Dedifferentiated amniotic fluid mesenchymal stem cell (primary cell): ENCODE data around the gene PPIH.
"Not testable (repeated sequence)": the region's sequence is repeated elsewhere in the genome, so short reads cannot be mapped to it uniquely, and the experiment has no call there.

Source experiments
- DNase-seq: peaks from one replicate; pipeline ENCODE4 v3.0.0-alpha.2; 2016; ENCODE audit errors: extremely low spot score

PPIH gene

DNA sequence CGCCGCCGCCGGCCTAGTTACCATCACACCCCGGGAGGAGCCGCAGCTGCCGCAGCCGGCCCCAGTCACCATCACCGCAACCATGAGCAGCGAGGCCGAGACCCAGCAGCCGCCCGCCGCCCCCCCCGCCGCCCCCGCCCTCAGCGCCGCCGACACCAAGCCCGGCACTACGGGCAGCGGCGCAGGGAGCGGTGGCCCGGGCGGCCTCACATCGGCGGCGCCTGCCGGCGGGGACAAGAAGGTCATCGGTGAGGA, 24.2 kb downstream of the PPIH start:
- DNase-seq, result not testable (repeated sequence)

DNA sequence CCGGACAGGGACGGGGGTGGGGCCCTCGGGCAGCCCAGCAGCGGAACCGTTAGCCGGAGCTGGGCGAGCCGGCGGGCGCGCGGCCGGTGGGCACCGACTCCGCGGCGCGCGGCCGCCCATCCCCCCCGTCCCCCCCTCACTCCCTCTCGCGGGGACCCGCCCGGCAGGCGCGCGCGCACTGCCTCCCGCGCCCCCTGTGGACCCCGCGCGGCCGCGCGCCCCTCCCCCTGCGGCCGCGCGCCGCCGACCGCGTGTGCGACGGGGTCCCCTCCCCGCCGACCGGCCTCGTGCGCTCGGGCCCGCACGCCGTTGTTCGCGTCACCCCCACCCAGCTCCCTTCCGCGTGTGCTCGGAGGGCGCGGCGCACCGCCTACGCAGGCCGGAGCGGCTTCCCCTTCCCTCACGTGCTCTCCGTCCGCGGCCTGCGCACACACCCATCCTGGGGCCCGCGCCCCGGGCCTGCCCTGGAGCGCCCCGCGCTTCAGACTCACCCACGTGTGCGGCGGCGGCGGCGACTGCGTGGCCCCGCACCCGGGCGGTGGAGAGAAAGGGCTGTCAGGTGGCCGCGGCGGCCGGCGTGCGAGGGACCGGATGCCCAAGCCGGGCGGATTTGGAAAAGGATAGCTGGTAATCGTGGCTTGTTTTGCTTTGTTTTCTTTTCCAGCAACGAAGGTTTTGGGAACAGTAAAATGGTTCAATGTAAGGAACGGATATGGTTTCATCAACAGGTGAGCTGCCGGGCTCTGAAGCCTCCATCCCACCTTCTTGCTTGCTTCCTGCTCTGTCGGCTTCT, 24.7 kb downstream of the PPIH start:
- peak; percentile 68 for DNase-seq

DNA sequence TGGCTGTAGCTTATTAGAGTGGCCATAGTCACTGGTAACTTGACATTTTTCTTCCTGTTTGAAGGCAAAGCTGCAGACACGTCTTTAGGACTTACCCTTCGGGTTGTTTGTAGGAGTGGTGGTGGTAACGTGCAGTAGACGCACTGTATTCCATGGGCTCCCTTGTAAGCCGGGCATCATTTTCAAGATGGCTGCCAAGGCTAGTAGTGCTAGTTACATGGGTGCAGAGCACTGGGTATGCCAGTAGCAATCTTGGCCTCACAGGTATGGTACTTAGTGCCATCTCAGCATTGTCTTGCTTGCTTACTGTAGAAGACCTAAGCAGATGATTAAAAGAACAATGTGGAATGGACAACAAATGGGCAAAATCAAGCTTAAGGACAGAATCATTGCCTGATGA, 25.9 kb downstream of the PPIH start:
- no peak for DNase-seq

DNA sequence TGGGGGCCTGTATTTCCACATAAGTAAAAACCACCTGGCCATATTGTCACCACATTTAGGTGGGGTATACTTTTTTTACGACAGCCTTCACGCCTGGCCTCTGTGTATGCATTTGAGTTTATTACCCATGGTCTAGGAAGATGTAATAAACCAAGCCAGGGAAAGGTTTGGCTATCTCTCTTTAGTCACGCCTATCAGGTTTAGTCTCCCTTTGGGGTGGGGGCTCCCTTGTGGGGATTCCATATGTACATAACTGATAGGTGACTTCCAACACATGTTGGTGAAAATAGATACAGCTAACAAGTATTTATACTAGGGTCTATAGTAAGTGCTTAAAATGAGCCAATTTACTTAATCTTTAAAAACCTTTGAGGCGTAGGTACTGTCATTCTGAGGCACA, 28.2 kb downstream of the PPIH start:
- no peak for DNase-seq

DNA sequence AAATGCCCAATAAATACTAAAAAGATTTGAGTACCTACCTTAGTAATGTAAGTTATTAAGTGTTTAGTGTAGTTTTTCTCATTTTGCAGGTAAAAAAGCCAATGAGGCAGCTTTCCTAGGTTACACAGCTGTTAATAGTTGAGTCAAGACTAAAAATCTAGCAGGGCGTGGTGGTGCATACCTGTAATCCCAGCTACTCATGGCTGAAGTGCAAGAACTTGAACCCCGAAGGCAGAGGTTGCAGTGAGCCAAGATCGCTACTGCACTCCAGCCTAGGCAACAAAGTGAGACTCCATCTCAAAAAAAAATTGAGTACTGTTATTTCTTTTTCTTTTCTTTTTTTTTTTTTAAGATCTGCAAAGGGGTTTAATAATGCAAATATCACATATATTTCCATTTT, 31.7 kb downstream of the PPIH start:
- DNase-seq, result no peak

DNA sequence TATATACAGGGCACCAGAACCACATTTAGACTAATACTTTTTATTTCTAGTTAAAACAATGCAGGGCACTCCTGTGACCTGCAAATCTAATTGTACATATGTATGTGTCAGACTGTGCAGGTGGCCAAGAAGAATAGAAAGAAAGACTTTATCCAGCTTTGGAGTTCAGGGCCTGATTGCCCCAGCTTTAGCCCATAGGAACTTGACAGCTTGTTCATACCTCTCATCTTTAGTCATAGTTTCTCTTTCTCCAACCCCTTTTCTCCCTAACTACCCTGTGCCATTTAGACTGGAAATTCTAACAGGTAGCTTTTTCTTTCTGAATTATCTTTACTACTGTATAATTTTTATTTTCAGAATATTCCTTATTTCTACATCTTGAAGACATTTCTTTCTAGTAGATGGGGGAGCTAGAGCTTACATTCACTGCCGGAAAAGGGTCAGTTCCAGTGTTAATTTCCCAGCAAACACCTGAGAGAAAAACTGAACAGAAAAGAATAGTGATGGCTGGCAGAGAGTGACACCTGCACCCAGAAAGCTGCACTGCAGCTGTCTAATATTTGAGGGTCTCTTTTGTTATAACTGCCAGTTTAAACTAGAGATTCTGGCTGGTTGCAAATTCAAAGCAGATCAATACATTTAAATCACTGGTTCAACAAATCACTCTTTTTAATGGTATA, 32.4 kb downstream of the PPIH start:
- DNase-seq, result no peak

DNA sequence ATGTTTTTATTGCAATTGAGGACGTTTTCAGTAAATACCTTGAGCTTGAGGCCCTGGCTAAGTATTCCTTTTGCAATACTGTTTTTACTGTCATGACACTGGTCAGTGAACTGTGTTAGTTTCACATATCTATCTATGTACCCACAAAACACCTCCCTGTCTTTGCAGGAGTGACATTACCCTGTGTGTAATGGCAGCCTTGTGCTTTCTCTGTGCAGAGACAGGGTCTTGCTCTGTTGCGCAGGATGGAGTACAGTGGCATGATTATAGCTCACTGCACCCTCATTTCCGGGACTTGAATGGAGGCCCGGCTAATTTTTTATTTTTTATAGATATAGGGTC, 32.9 kb downstream of the PPIH start:
- no peak for DNase-seq

DNA sequence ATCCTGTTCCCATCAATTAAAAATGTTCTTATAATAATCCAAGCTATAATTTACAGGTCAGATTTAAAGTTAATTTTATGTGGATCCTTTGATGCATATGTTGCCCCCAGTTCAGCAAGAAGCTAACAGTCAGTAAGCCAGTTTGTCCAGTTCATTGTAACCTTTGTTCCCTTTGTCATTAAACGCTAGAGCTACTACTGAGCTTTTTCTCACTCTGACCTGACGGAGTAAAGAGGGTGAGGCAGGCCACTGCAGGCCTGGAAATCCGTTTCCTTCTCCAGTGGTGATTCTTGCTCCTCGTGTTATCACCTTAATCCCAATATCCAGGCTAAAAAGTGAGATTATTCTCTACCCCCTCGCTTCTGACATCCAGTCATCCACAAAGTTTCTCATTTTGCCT, 34.2 kb downstream of the PPIH start:
- no peak for DNase-seq

DNA sequence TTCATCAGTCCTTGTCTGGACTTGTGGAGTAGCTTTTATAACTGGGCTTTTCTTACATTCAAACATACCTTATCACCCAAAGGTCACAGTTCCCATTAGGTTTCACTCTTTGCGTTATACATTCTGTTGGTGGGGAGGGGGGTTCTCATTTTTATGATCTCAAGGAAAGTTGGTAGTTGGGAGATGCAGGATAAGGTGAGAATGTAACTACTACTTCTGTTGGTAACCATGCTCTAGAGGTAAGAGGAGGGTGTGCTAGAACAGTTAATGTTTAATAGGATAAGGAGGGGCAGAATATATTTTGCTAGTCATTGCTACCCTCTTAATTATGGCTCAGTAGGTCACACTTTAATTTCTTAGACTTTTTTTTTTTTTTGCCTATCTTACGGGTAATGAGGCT, 34.7 kb downstream of the PPIH start:
- no peak for DNase-seq

DNA sequence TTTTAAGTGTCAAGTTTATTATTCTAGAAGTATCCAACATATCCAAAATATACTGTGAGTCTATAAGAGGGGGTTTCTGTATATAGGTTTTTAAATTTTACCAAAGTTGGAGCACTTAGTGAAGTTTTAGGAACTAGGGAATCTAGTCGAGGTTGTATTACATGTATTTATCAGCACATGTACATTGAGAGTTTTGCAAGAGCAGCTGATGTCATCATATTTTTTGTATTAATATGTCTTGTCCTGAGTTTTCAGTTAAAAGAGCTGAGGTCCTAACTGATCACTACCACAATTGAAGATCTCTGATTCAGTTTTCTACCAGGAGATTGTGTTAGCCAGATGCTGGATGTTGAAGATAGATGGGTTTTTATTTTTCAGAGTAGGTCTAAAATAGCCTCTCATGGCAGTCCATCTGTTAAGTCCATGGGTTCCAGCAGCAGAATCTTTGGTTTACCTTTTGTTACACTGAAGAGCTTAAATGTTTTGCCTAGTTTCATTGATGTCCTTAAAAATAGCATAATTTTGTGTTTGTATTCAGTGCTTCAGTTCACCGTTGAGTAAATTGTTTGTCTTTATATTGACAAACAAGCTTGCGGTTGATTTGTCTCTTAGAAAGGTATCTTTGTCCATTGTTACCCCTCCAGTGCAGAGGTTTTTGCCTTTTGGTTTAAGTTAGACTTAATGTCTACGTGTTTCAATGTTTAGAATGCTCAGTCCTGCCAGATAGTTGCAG, 40.0 kb downstream of the PPIH start:
- no peak for DNase-seq

DNA sequence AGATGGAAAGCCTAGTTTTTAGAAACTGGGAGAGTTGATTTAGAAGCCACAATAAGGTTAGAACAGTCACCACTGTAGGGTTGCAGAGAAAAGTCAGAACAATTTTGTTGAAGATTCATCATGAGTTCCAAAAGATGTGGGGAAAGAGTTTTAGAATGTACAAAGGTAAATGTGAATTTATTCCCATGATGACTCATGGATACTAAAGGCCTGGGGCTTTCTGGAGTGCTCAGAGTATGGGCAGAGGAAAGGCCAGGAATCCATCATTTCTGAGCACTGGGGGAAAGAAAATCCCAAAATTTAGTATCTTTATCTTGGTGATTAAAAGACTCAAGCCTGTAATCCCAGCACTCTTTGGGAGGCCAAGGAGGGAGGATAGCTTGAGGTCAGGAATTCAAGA, 41.8 kb downstream of the PPIH start:
- no peak for DNase-seq

DNA sequence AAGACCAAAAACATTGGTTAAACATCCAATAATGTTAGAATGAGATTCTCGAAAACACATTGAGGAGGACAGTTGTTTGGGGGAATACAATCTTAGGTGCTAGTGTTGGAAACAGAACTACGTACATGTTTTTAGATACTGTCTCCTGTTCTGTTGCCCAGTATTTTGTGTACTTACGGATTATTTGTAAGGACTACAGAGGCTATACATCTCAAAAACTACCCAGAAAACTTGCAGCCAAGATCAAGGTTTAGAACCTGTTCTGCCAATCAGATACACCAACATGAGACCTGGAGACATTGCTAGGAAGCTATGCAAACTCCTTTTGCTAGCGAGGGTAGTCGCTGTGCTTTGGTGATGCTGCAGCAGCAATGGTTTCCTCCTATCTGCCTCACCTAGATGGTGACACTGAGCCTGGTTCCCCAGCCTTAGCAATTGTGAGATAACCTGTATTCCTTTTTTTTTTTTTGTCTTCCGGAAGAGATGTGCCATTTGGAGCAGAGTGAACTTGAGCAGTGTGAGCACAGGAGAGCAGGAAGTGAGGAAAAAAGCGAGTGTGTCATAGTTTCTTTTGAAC, 45.8 kb downstream of the PPIH start:
- DNase-seq, result no peak

DNA sequence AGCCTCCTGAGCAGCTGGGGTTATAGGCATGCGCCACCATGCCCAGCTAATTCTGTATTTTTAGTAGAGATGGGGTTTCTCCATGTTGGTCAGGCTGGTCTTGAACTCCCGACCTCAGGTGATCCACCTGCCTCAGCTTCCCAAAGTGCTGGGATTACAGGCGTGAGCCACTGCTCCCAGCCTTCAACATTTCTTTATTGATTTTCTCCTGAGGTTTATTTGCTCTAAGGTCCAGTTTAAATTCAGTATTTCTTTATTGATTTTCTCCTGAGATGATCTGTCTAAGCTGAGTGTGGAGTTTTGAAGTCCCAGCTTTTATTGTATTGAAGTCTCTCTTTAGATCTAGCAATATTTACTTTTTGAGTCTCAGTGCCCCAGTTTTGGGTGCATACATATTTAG, 54.6 kb downstream of the PPIH start:
- DNase-seq, result not testable (repeated sequence)

DNA sequence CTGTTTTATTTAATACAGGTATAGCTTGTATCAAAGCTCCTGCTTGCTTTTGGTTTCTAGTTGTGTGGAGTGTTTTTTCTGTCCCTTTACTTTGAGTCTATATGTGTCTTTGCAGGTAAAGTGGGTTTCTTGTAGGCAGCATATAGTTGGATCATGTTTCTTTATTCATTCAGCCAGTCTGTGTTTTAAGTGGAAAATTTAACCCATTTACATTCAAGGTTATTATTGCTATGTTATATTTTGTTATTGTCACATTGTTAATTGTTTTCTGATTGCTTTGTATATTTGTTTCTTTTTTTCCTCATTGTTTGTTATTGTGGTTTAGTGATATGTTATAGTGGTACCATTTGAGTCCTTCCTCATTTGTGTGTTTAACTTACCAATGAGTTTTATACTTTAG, 55.1 kb downstream of the PPIH start:
- no peak for DNase-seq

DNA sequence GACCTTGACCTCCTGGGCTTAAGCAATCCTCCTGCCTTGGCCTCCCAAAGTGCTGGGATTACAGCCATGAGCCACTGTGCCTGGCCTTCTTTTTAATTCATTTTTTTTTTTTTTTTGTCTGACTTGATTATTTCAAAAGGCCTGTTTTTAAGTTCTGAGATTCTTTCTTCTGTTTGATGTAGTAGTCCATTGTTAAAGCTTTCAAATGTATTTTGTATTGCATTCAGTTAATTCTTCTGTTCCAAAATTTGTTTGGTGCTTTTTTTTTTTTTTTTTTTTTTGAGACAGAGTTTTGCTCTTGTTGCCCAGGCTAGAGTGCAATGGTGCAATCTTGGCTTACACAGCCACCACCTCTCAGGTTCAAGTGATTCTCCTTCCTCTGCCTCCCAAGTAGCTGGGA, 56.2 kb downstream of the PPIH start:
- not testable (repeated sequence) for DNase-seq

DNA sequence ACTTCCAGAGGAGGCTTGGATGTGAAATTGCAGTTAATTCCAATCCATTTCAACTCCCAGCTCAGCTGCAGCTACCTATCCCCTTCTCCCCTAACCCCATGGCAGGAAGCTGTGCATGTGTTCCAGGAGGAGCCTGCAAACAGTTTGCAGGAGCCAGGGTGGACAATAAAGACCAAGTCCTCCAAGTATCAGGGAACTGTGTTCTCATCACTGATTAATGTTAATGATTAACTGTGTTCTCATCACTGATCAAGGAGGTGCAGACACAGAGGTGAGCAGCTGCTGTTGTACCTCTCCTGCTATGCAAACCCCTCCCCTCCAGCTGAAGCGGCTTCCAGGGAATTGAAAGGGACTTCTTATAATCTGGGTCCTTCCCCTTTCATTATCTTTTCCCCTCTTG, 62.6 kb downstream of the PPIH start:
- no peak for DNase-seq

DNA sequence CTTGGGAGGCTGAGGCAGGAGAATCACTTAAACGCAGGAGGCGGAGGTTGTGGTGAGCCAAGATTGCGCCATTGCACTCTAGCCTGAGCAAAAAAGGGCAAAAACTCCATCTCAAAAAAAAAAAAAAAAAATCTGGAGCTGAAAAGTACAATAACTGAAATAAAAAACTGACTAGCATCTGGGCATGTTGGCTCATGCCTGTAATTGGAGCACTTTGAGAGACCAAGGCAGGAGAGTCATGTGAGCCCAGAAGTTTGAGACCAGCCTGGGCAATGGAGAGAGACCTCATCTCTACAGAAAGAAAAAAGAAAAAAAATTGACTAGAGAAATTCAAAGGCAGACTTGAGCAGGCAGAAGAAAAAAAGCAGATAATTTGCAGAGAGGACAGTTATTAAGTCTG, 63.7 kb downstream of the PPIH start:
- DNase-seq, result no peak

DNA sequence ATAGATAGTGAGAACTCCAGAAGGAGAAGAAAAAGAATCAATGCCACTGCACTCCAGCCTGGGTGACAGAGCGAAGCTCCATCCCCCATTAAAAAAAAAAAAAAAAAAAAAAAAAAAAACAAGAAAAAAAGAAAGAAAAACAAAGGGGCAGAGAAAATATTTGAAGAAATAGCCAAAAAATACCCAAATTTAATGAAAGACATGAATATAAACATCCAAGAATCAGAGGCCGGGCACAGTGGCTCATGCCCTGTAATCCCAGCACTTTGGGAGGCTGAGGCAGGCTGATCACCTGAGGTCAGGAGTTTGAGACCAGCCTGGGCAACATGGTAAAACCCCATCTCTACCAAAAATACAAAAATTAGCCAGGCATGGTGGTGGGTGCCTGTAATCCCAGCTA, 64.2 kb downstream of the PPIH start:
- not testable (repeated sequence) for DNase-seq

DNA sequence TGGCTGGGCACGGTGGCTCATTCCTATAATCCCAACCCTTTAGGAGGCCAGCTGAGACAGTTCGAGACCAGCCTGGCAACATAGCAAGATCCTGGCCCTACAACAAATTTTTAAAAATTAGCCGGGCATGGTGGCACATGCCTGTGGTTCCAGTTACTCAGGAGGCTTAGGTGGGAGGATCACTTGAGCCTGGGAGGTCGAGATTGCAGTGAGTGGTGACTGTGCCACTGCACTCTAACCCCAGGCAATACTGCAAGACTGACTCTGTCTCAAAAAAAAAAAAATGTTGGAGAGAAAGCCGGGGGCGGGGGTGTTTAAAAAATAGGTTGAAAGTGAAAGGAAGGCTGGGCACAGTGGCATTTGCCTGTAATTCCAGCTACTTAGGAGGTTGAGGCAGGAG, 65.3 kb downstream of the PPIH start:
- no peak for DNase-seq

DNA sequence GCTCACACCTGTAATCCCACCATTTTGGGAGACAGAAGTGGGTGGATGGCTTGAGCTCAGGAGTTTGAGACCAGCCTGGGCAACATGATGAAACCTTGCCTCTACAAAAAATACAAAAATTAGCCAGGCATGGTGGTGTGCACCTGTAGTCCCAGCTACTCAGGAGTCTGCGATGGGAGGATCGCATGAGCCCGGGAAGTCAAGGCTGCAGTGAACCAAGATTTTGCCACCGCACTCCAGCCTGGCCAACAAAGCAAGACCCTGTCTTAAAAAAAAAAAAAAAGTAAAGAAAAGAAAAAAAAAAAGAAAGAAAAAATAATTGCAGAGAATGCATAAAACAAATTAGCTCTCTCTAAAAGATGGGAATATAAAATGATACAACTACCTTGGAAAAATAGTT, 67.6 kb downstream of the PPIH start:
- not testable (repeated sequence) for DNase-seq
